GM19328 (cell line): ENCODE measurements around the gene TNFSF15.
"Not testable (repeated sequence)": the region's sequence is repeated elsewhere in the genome, so short reads cannot be mapped to it uniquely, and the experiment has no call there.

Experiments used
- ATAC-seq: cut with Tn5 transposase; IDR thresholded peaks from one replicate; pipeline ENCODE4 v1.9.1; 2021; ENCODE audit warnings: mild to moderate bottlenecking, moderate library complexity; ENCODE audit not compliant: unreplicated experiment

TNFSF15 gene

GRCh38 chr9:114757395-114757794, 48.4 kb downstream of the TNFSF15 start:
- no peak for ATAC-seq

- no peak for ATAC-seq
Observed at GRCh38 chr9:114756920-114757319, 48.9 kb downstream of the TNFSF15 start.

GRCh38 chr9:114754581-114754980, 51.3 kb downstream of the TNFSF15 start:
- no peak for ATAC-seq

GRCh38 chr9:114746591-114747346, 59.1 kb downstream of the TNFSF15 start:
- ATAC-seq, result no peak

GRCh38 chr9:114745879-114746550, 59.8 kb downstream of the TNFSF15 start:
- ATAC-seq, result no peak

GRCh38 chr9:114745108-114745848, 60.6 kb downstream of the TNFSF15 start:
- ATAC-seq, result no peak

- ATAC-seq, result no peak
Observed at GRCh38 chr9:114743446-114743845, 62.4 kb downstream of the TNFSF15 start.

GRCh38 chr9:114742947-114743346, 62.9 kb downstream of the TNFSF15 start:
- no peak for ATAC-seq

GRCh38 chr9:114741521-114741920, 64.3 kb downstream of the TNFSF15 start:
- not testable (repeated sequence) for ATAC-seq

GRCh38 chr9:114738581-114739316, 67.1 kb downstream of the TNFSF15 start:
- no peak for ATAC-seq

- ATAC-seq, result no peak
Observed at GRCh38 chr9:114737847-114738246, 68.0 kb downstream of the TNFSF15 start.

GRCh38 chr9:114737118-114737517, 68.7 kb downstream of the TNFSF15 start:
- ATAC-seq, result no peak

- no peak for ATAC-seq
Observed at GRCh38 chr9:114735704-114736103, 70.1 kb downstream of the TNFSF15 start.

- not testable (repeated sequence) for ATAC-seq
Observed at GRCh38 chr9:114735139-114735538, 70.7 kb downstream of the TNFSF15 start.
